A549 (cell line): ENCODE measurements around the gene WIF1.

ENCODE experiments used
- CBX8 ChIP-seq: fragments of 200-600 bp; sonication (generic); IDR thresholded peaks from 2 replicates; pipeline ENCODE4 v1.6.1; 2016
- CHD2 ChIP-seq: fragments of 150-350 bp; IDR thresholded peaks from 2 replicates; pipeline ENCODE4 v1.6.1; 2014; ENCODE audit warnings: low read length; ENCODE audit not compliant: partially characterized antibody
- CHD4 ChIP-seq: fragments of 200-600 bp; sonication (generic); IDR thresholded peaks from 2 replicates; pipeline ENCODE4 v1.6.1; 2016; ENCODE audit warnings: antibody characterized with exemption, mild to moderate bottlenecking, borderline replicate concordance
- ESRRA ChIP-seq: fragments of 150-350 bp; IDR thresholded peaks from 2 replicates; pipeline ENCODE4 v1.6.1; 2014; ENCODE audit warnings: mild to moderate bottlenecking, low read length, borderline replicate concordance
- HOXB5 ChIP-seq: fragments of 250-450 bp; sonication (Bioruptor Pico); IDR thresholded peaks from 2 replicates; pipeline ENCODE4 v1.5.0; 2020; ENCODE audit warnings: mild to moderate bottlenecking, moderate library complexity
- JUNB ChIP-seq: fragments of >200 bp; sonication (Bioruptor Twin); formaldehyde crosslinking; IDR thresholded peaks from 2 replicates; pipeline ENCODE4 v1.6.1; 2016
- KDM1A ChIP-seq: fragments of 200-600 bp; sonication (generic); IDR thresholded peaks from 2 replicates; pipeline ENCODE4 v1.6.1; 2016; ENCODE audit warnings: low read depth, mild to moderate bottlenecking
- KDM5A ChIP-seq: fragments of 200-600 bp; sonication (generic); IDR thresholded peaks from 2 replicates; pipeline ENCODE4 v1.6.1; 2016; ENCODE audit warnings: antibody characterized with exemption, mild to moderate bottlenecking
- MYC ChIP-seq: IDR thresholded peaks from 2 replicates; pipeline ENCODE4 v1.6.1; 2012; ENCODE audit warnings: mild to moderate bottlenecking, inconsistent platforms, low read length, improper control_type of control experiment, borderline replicate concordance
- POLR2A ChIP-seq: IDR thresholded peaks from 2 replicates; pipeline ENCODE4 v1.6.1; 2012; ENCODE audit warnings: mild to moderate bottlenecking, low read length
- RARB ChIP-seq: fragments of 250-450 bp; sonication (Bioruptor Pico); IDR thresholded peaks from 2 replicates; pipeline ENCODE4 v1.8.0; 2021; ENCODE audit warnings: mild to moderate bottlenecking, moderate library complexity
- TF ChIP-seq, protein P1 (sequence below): fragments of >200 bp; sonication (Bioruptor Twin); formaldehyde crosslinking; IDR thresholded peaks from 3 replicates; pipeline ENCODE4 v1.5.1; 2016
- TF ChIP-seq, protein P2 (sequence below): fragments of 450-650 bp; IDR thresholded peaks from 2 replicates; pipeline ENCODE4 v1.6.1; 2014; ENCODE audit warnings: antibody characterized with exemption
- TF ChIP-seq, protein P3 (sequence below): fragments of 200-600 bp; sonication (generic); IDR thresholded peaks from 2 replicates; pipeline ENCODE4 v1.6.1; 2016; ENCODE audit warnings: antibody characterized with exemption, mild to moderate bottlenecking, moderate library complexity

GRCh38 chr12:65119063-65119462 is 2.0 kb downstream of the WIF1 start:
- TF ChIP-seq, protein P1, sequence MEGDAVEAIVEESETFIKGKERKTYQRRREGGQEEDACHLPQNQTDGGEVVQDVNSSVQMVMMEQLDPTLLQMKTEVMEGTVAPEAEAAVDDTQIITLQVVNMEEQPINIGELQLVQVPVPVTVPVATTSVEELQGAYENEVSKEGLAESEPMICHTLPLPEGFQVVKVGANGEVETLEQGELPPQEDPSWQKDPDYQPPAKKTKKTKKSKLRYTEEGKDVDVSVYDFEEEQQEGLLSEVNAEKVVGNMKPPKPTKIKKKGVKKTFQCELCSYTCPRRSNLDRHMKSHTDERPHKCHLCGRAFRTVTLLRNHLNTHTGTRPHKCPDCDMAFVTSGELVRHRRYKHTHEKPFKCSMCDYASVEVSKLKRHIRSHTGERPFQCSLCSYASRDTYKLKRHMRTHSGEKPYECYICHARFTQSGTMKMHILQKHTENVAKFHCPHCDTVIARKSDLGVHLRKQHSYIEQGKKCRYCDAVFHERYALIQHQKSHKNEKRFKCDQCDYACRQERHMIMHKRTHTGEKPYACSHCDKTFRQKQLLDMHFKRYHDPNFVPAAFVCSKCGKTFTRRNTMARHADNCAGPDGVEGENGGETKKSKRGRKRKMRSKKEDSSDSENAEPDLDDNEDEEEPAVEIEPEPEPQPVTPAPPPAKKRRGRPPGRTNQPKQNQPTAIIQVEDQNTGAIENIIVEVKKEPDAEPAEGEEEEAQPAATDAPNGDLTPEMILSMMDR = no peak
- TF ChIP-seq, protein P2, sequence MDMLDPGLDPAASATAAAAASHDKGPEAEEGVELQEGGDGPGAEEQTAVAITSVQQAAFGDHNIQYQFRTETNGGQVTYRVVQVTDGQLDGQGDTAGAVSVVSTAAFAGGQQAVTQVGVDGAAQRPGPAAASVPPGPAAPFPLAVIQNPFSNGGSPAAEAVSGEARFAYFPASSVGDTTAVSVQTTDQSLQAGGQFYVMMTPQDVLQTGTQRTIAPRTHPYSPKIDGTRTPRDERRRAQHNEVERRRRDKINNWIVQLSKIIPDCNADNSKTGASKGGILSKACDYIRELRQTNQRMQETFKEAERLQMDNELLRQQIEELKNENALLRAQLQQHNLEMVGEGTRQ = no peak
- TF ChIP-seq CHD2 = no peak
- TF ChIP-seq, protein P3, sequence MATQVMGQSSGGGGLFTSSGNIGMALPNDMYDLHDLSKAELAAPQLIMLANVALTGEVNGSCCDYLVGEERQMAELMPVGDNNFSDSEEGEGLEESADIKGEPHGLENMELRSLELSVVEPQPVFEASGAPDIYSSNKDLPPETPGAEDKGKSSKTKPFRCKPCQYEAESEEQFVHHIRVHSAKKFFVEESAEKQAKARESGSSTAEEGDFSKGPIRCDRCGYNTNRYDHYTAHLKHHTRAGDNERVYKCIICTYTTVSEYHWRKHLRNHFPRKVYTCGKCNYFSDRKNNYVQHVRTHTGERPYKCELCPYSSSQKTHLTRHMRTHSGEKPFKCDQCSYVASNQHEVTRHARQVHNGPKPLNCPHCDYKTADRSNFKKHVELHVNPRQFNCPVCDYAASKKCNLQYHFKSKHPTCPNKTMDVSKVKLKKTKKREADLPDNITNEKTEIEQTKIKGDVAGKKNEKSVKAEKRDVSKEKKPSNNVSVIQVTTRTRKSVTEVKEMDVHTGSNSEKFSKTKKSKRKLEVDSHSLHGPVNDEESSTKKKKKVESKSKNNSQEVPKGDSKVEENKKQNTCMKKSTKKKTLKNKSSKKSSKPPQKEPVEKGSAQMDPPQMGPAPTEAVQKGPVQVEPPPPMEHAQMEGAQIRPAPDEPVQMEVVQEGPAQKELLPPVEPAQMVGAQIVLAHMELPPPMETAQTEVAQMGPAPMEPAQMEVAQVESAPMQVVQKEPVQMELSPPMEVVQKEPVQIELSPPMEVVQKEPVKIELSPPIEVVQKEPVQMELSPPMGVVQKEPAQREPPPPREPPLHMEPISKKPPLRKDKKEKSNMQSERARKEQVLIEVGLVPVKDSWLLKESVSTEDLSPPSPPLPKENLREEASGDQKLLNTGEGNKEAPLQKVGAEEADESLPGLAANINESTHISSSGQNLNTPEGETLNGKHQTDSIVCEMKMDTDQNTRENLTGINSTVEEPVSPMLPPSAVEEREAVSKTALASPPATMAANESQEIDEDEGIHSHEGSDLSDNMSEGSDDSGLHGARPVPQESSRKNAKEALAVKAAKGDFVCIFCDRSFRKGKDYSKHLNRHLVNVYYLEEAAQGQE = no peak
- no peak for TF ChIP-seq HOXB5
- TF ChIP-seq RARB = no peak
- TF ChIP-seq CHD4 = no peak
- TF ChIP-seq KDM1A = no peak
- TF ChIP-seq POLR2A = no peak
- no peak for TF ChIP-seq JUNB
- no peak for TF ChIP-seq CBX8
- no peak for TF ChIP-seq MYC
- no peak for TF ChIP-seq ESRRA
- TF ChIP-seq KDM5A = no peak
